ENCODE measurements around the gene C2CD3. TPM values are rescaled to one million over a fixed set of nuclear protein-coding genes. Genes with fewer than 3 reads are reported as not detected.

Gene C2CD3
- total RNA-seq, 1 experiment from 2014 or later = 18.7 TPM

DNA sequence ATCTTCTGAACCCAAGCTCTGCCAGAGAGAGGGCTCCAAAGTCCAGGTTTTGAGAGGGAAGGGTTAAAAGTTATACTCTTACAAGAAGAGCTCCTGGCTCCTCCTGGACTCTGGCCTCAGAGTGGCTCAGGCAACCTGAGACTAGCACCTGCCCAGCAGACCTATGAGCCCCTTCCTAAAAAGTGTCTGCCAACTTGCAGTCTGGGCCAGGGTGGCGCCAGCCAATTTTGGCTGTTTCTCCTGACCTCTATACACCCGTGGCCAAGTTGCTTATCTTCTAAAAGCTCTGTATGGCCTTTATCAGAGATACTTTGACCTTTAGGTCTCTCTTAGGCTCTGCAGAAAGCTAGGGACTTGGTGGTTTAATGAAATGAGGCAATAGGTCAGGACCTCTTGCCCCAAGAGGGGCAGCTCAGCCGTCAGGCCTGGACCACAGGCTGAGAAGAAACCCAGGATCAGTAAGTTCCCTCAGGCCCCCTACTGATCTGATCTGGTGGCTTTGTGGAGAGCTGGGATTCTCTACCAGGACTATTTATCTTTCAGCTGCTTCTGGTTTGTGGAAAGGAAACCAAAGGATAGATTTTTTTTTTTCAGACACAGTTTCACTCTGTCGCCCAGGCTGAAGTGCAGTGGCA, 151.6 kb downstream of the C2CD3 start (continued):
- no peak for TF ChIP-seq ARID4B (CRISPR knock-in tag; IDR thresholded peaks at IDR 0.05; ENCODE audit: borderline replicate concordance)
- TF ChIP-seq AR (CRISPR knock-in tag; IDR thresholded peaks at IDR 0.05) = no peak
- TF ChIP-seq, protein P1, sequence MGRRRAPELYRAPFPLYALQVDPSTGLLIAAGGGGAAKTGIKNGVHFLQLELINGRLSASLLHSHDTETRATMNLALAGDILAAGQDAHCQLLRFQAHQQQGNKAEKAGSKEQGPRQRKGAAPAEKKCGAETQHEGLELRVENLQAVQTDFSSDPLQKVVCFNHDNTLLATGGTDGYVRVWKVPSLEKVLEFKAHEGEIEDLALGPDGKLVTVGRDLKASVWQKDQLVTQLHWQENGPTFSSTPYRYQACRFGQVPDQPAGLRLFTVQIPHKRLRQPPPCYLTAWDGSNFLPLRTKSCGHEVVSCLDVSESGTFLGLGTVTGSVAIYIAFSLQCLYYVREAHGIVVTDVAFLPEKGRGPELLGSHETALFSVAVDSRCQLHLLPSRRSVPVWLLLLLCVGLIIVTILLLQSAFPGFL (CRISPR knock-in tag; IDR thresholded peaks at IDR 0.05; ENCODE audit: borderline replicate concordance) = no peak
- TF ChIP-seq E2F5 (CRISPR knock-in tag; IDR thresholded peaks at IDR 0.05) = no peak
- TF ChIP-seq NFYB (CRISPR knock-in tag; conservative IDR thresholded peaks at IDR 0.05; ENCODE audit: low read depth) = no peak
- TF ChIP-seq ZNF138 (CRISPR knock-in tag; conservative IDR thresholded peaks at IDR 0.05) = no peak
- TF ChIP-seq FOXP1 (CRISPR knock-in tag; IDR thresholded peaks at IDR 0.05; ENCODE audit: borderline replicate concordance) = no peak

DNA sequence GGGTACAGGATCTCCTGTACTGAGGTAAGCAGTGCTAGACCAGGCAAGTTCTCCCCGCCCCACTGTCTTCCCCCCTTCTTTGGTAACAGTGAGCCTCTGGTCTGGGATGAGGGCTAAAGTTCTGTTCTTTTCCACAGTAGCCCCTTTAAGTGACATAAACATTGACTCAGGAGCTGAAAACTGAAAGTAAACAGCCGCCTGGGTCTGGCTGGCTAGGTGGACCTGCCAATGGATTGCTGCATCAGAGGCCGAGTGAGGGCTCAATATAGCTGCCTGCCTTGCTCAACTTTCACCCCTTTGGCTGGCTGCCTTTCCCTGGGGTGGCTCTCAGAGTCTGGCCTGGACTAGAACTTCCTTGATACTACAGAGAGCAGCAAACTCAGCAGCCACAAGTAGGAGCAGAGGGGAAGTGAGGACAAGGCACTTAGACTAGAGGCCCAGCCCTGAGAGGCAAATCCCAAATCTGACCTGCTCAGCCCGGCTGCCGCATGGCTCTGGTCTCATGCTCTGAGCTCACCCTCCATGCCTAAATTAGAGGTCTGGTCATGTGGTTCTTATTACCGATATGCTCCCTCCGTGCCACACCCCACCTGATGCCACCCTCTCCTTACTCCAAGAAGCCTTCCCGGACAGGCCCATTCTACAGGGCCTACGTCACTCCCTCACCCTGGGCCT, 152.3 kb downstream of the C2CD3 start:
- CTCF ChIA-PET = no interaction called here
- ATAC-seq (no peak), DNase-seq (ENCODE audit: low spot score) (no peak)
- no peaks in the 10 kb centered on the region for H3K27me3 Mint-ChIP-seq (ENCODE audit: low read depth)
- no peak overlapping the region for H3K4me3 Mint-ChIP-seq
- POLR2A ChIA-PET = interaction anchor here (0.7 kb wide), 1 partner anchor 763 kb away, joined by 4 read pairs; no protein-coding TSS in a partner anchor
- H3K9me3 Mint-ChIP-seq = no peaks in the 10 kb centered on the region
- peaks cover 4% of the 10 kb centered on the region for H3K36me3 Mint-ChIP-seq
- no peak overlapping the region for H3K27ac Mint-ChIP-seq
- peak; percentile 49 for TF ChIP-seq GABPB1 (CRISPR knock-in tag; IDR thresholded peaks at IDR 0.05)
- no peak for TF ChIP-seq PRRX2 (CRISPR knock-in tag; IDR thresholded peaks at IDR 0.05)
- H3K4me1 Mint-ChIP-seq = no peaks in the 10 kb centered on the region

- H3K9me3 Mint-ChIP-seq = no peaks in the 10 kb centered on the region
Observed at GRCh38 chr11:74017631-74018030, 153.2 kb downstream of the C2CD3 start.

More at GRCh38 chr11:74017631-74018030, 153.2 kb downstream of the C2CD3 start:
- no peaks in the 10 kb centered on the region for H3K4me1 Mint-ChIP-seq
- TF ChIP-seq GTF2I (CRISPR knock-in tag; conservative IDR thresholded peaks at IDR 0.05) (no peak), ZBTB43 (CRISPR knock-in tag; IDR thresholded peaks at IDR 0.05) (no peak)
- no peak for DNase-seq (ENCODE audit: low spot score)
- CTCF ChIA-PET = no interaction called here
- no peak overlapping the region for H3K4me3 Mint-ChIP-seq
- POLR2A ChIA-PET = no interaction called here
- no peak overlapping the region for H3K27ac Mint-ChIP-seq
- H3K36me3 Mint-ChIP-seq = peaks cover 4% of the 10 kb centered on the region
- ATAC-seq = no peak
- H3K27me3 Mint-ChIP-seq (ENCODE audit: low read depth) = no peaks in the 10 kb centered on the region

All from WTC11 (cell line).